Thyroid gland (tissue), 4 donors: ENCODE measurements around the gene ZNF341.

ENCODE experiments used
- CTCF ChIP-seq, 6 experiments: fragments of 200-600 bp in 3 of 6; fragments of 450-650 bp in 3 of 6; sonication (generic) in 3 of 6; IDR thresholded peaks; one replicate each; pipeline ENCODE4 v1.5.1; 2016 to 2019; ENCODE audit warnings: antibody characterized with exemption in 6 of 6, mild to moderate bottlenecking in 2 of 6, inconsistent platforms in 1 of 6, moderate library complexity in 1 of 6
- POLR2A ChIP-seq, 2 donors: fragments of 450-650 bp; IDR thresholded peaks; one replicate each; pipeline ENCODE4 v1.6.1; 2017; ENCODE audit warnings: antibody characterized with exemption in 2 of 2, mild to moderate bottlenecking in 2 of 2, moderate library complexity in 1 of 2

GRCh38 chr20:33689493-33689892, 42.3 kb upstream of the ZNF341 start:
- TF ChIP-seq CTCF (IDR thresholded peaks at IDR 0.05) (no peak), POLR2A (IDR thresholded peaks at IDR 0.05) (no peak)
